Measurements from ENCODE around the gene NAT10. TPM values are rescaled to one million over a fixed set of nuclear protein-coding genes. Genes with fewer than 3 reads are reported as not detected.

Gene NAT10
- total RNA-seq (2014; rRNA removed; shearing (Covaris generic)) = 55.5 and 58.8 TPM in 2 replicates
- polyA plus RNA-seq (2016; fragmentation: Nextera tagmentation; extraction: Ambion mirVana) = 44.1 and 47.6 TPM in 2 replicates
- long read RNA-seq, full-length matches to known transcripts = 6 of 13 reads
- long read RNA-seq, partial matches to known transcripts = 6 of 13 reads
- long read RNA-seq, other reads (novel, unspliced or antisense) = 1 of 13 reads

GRCh38 chr11:34105079-34105956 lies at the start of gene NAT10:
Gene NAT10, plus strand, starts transcription at chr11:34105629. Its CDS starts 2,597 bp downstream, at chr11:34108226.
- peak; percentile 99 for DNase-seq (ENCODE audit: low spot score)
- H3K9me3 Mint-ChIP-seq = peaks cover 6% of the 10 kb centered on the region; the same call in 2 of the 3 replicates
- Histone ChIP-seq H3K79me2 (replicated peaks; ENCODE audit: insufficient read depth) (peaks cover 31% of the 10 kb centered on the region), H4K20me1 (replicated peaks; ENCODE audit: insufficient read depth) (peaks cover 9% of the 10 kb centered on the region), H3K27me3 (ENCODE audit: insufficient read depth) (no peaks in the 10 kb centered on the region), H3F3A (replicated peaks; ENCODE audit: low read depth) (peaks cover 27% of the 10 kb centered on the region), H3K4me1 (ENCODE audit: insufficient read depth) (0 out of 2 replicates have a peak, but pooled peaks cover 5% of the 10 kb centered on the region), H3K4me3 (peak within 1 kb of the TSS; percentile 77), H2AFZ (peak within 1 kb of the TSS; percentile 63), H3K9me2 (ENCODE audit: insufficient read depth) (no peaks in the 10 kb centered on the region), H3K36me3 (ENCODE audit: insufficient read depth) (peaks cover 34% of the 10 kb centered on the region; the same call in 1 of the 2 replicates), H3K4me2 (peak within 1 kb of the TSS; percentile 92), H3K27ac (ENCODE audit: low read depth) (peak within 1 kb of the TSS; percentile 97)
- peak within 1 kb of the TSS; percentile 99 for H3K27ac Mint-ChIP-seq
- peak; percentile 88 for ATAC-seq
- peak within 1 kb of the TSS; percentile 95 for H3K4me3 Mint-ChIP-seq
- TF ChIP-seq POLR2AphosphoS5 (IDR thresholded peaks at IDR 0.05; ENCODE audit: low read depth) (peak; percentile 93), EZH2phosphoT487 (IDR thresholded peaks at IDR 0.05; ENCODE audit: unreplicated experiment) (no peak), STAT1 (IDR thresholded peaks at IDR 0.05; ENCODE audit: unreplicated experiment) (no peak), CREB1 (CRISPR knock-in tag; IDR thresholded peaks at IDR 0.05; ENCODE audit: low read depth) (peak; percentile 98)
- TF ChIP-seq, protein P1, sequence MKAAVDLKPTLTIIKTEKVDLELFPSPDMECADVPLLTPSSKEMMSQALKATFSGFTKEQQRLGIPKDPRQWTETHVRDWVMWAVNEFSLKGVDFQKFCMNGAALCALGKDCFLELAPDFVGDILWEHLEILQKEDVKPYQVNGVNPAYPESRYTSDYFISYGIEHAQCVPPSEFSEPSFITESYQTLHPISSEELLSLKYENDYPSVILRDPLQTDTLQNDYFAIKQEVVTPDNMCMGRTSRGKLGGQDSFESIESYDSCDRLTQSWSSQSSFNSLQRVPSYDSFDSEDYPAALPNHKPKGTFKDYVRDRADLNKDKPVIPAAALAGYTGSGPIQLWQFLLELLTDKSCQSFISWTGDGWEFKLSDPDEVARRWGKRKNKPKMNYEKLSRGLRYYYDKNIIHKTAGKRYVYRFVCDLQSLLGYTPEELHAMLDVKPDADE (IDR thresholded peaks at IDR 0.05) = peak; percentile 82
- H3K36me3 Mint-ChIP-seq (ENCODE audit: low read depth) = peaks cover 30% of the 10 kb centered on the region
- peaks cover 24% of the 10 kb centered on the region for H3K27me3 Mint-ChIP-seq (ENCODE audit: insufficient read depth, low read depth, poor library complexity)
- peaks cover 7% of the 10 kb centered on the region; the same call in 2 of the 3 replicates for H3K4me1 Mint-ChIP-seq

DNA sequence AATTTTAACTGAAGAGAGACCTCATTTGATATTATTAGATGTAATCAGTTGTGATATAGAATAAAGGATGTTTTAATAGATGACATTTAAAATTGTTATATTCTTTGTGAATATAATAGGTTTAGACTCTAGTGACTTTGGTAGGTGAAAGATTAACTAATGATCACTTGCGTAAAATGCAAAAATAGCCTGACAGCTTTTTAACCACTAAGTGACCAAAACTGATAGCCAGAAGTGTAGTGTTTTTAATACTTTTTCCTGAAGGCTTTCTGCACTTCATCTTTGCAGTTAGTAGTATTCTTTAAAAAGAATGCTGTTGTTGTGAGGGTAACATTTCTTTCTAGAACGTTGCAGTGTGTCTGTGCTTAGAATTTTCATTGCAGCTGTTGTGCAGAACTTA lies 48.8 kb upstream of the NAT10 start:
- H3K9me3 Mint-ChIP-seq = peaks cover 6% of the 10 kb centered on the region; the same call in 2 of the 3 replicates
- H4K20me1 ChIP-seq (replicated peaks; ENCODE audit: insufficient read depth) = peaks cover 73% of the 10 kb centered on the region
- peak overlapping the region; percentile 29; the same call in 1 of the 3 replicates for H3K4me3 Mint-ChIP-seq
- H3K79me2 ChIP-seq (replicated peaks; ENCODE audit: insufficient read depth) = peaks cover 95% of the 10 kb centered on the region
- no peaks in the 10 kb centered on the region for H3K27me3 ChIP-seq (ENCODE audit: insufficient read depth)
- H3K4me2 ChIP-seq = peak overlapping the region; percentile 85
- H3K4me1 Mint-ChIP-seq = peaks cover 25% of the 10 kb centered on the region
- no peaks in the 10 kb centered on the region for H3F3A ChIP-seq (replicated peaks; ENCODE audit: low read depth)
- H3K36me3 Mint-ChIP-seq (ENCODE audit: low read depth) = peaks cover 65% of the 10 kb centered on the region
- H3K4me1 ChIP-seq (ENCODE audit: insufficient read depth) = peaks cover 36% of the 10 kb centered on the region
- no peak for DNase-seq (ENCODE audit: low spot score)
- H3K27ac ChIP-seq (ENCODE audit: low read depth) = no peak overlapping the region
- H2AFZ ChIP-seq = no peak overlapping the region
- H3K27me3 Mint-ChIP-seq (ENCODE audit: insufficient read depth, low read depth, poor library complexity) = peaks cover 17% of the 10 kb centered on the region
- no peak for ATAC-seq
- peak overlapping the region; percentile 67 for H3K4me3 ChIP-seq
- peaks cover 6% of the 10 kb centered on the region; the same call in 1 of the 2 replicates for H3K36me3 ChIP-seq (ENCODE audit: insufficient read depth)
- no peak overlapping the region for H3K27ac Mint-ChIP-seq
- no peaks in the 10 kb centered on the region for H3K9me2 ChIP-seq (ENCODE audit: insufficient read depth)
- no peak for TF ChIP-seq STAT1 (IDR thresholded peaks at IDR 0.05; ENCODE audit: unreplicated experiment)
- TF ChIP-seq EZH2phosphoT487 (IDR thresholded peaks at IDR 0.05; ENCODE audit: unreplicated experiment) = no peak
- no peak for TF ChIP-seq EZH2 (IDR thresholded peaks at IDR 0.05; ENCODE audit: low read depth, unreplicated experiment)
- TF ChIP-seq POLR2AphosphoS5 (IDR thresholded peaks at IDR 0.05; ENCODE audit: low read depth) = no peak
- TF ChIP-seq NANOG (IDR thresholded peaks at IDR 0.05; ENCODE audit: borderline replicate concordance) = no peak
- no peak for TF ChIP-seq ZNF462 (CRISPR knock-in tag; IDR thresholded peaks at IDR 0.05)
- no peak for TF ChIP-seq ZNF331 (CRISPR knock-in tag; IDR thresholded peaks at IDR 0.05; ENCODE audit: low read depth)
- no peak for TF ChIP-seq ZNF114 (CRISPR knock-in tag; IDR thresholded peaks at IDR 0.05)
- TF ChIP-seq JUNB (IDR thresholded peaks at IDR 0.05; ENCODE audit: unreplicated experiment) = no peak
- no peak for TF ChIP-seq CREB1 (CRISPR knock-in tag; IDR thresholded peaks at IDR 0.05; ENCODE audit: low read depth)
